Activated naive CD4-positive, alpha-beta T cell treated with anti-CD3 and anti-CD28 coated beads, Interleukin-2, amount 10 ng/mL, durations not matched to agents 7 days and 5 days (primary cell): ENCODE results near the gene EYA2.

Experiments used
- CTCF ChIA-PET: fragments of 350-600 bp; sonication (Branson Sonifier 250); formaldehyde crosslinking; loops from one replicate; lab custom pipeline; 2021; ENCODE audit warnings: antibody characterized with exemption; lab: Charles Lee
- DNase-seq: peaks from one replicate; pipeline ENCODE4 v3.0.0-alpha.2; 2020
- H3K27ac Mint-ChIP-seq: one replicate; pipeline ENCODE4 v1.8.0; 2021; ENCODE audit warnings: mild to moderate bottlenecking, moderate library complexity, mixed read lengths
- H3K27me3 Mint-ChIP-seq: one replicate; pipeline ENCODE4 v1.8.0; 2021; ENCODE audit warnings: mild to moderate bottlenecking, mixed read lengths
- H3K36me3 Mint-ChIP-seq: one replicate; pipeline ENCODE4 v1.8.0; 2021; ENCODE audit warnings: mixed read lengths
- H3K4me1 Mint-ChIP-seq: one replicate; pipeline ENCODE4 v1.8.0; 2021; ENCODE audit warnings: mixed read lengths
- H3K4me3 Mint-ChIP-seq: one replicate; pipeline ENCODE4 v1.8.0; 2021; ENCODE audit warnings: mild to moderate bottlenecking, moderate library complexity, mixed read lengths
- H3K9me3 Mint-ChIP-seq: one replicate; pipeline ENCODE4 v1.8.0; 2021; ENCODE audit warnings: mixed read lengths

The EYA2 gene

DNA sequence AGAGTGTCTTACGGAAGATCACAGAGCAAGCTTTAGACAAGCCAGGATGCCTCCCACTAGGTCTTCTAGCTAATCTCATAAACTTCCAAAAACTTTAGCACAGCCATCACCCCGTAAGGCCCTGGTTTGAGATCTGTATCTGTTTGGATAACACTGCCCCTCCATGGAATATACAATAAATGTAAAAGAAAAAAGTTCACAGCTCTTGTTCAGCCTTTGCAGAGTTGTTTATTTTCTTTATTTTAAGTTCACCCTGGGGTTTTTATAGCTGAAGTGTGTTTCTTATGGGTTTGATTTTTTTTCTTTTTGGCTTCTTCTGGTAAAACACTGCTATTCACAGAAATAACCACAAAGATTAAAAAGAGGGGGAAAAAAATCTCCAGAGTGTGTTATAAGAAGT is 125.6 kb downstream of the EYA2 start:
- CTCF ChIA-PET, result interaction anchor here (1.2 to 2.2 kb wide), 5 partner anchors 252 to 268 kb away, joined by 3 to 7 read pairs (median 5); no protein-coding TSS in a partner anchor

DNA sequence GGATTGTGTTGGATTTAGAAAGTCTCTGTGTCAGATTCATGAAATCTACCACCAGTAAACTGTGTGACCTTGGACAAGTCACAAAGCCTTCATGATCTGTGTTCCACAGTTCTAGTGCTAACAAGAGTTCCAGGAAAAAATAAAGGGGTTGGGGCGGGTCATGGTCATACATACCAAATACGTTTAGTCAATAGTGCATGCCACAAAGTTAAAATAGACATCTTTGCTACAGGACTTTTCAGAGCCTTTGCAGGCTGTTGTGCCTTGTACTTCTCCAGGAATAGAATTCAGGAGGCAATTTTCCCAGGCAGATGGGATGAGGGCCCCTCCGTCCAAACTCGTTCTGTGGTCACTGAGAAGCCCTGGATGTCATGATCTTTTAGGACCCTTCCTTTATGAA is 127.2 kb downstream of the EYA2 start:
- Mint-ChIP-seq H3K27ac (no peak overlapping the region), H3K27me3 (peaks cover 27% of the 10 kb centered on the region), H3K36me3 (no peaks in the 10 kb centered on the region), H3K4me1 (peaks cover 3% of the 10 kb centered on the region), H3K9me3 (no peaks in the 10 kb centered on the region), H3K4me3 (no peak overlapping the region)
- DNase-seq, result no peak
- CTCF ChIA-PET, result interaction anchor here (1.5 to 2.2 kb wide), 2 partner anchors 265 to 270 kb away, joined by 4 to 7 read pairs; no protein-coding TSS in a partner anchor

More for the DNA sequence above, 125.6 kb downstream of the EYA2 start:
- H3K4me3 Mint-ChIP-seq, result no peak overlapping the region
- no peak overlapping the region for H3K27ac Mint-ChIP-seq
- H3K36me3 Mint-ChIP-seq, result no peaks in the 10 kb centered on the region
- H3K4me1 Mint-ChIP-seq, result peaks cover 3% of the 10 kb centered on the region
- H3K27me3 Mint-ChIP-seq, result peaks cover 31% of the 10 kb centered on the region
- no peaks in the 10 kb centered on the region for H3K9me3 Mint-ChIP-seq
- no peak for DNase-seq

DNA sequence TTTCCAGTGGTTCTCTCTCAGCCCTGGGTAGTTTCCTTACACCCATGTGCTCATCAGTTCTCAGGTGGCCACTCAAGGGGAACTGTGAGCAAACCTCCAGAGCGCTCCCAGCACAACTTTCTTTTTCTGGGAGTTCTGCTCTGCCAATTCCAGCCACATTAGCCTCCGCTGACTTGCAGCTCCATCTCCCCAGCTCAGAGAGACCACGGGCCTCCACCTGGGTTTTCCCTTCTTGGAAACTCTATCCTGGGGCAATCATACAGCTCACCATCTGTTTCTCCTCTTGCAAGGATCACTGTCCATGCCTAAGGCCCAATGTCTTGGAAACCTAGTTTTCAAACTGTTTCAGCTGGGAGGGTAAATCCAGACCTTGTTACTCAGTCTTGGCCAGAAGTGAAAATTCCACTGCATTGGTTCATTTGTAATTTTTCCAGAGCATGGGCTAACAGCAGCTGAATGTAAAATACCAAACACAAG is 129.9 kb downstream of the EYA2 start:
- CTCF ChIA-PET, result no interaction called here
- Mint-ChIP-seq H3K9me3 (no peaks in the 10 kb centered on the region), H3K36me3 (no peaks in the 10 kb centered on the region), H3K27ac (no peak overlapping the region), H3K4me3 (no peak overlapping the region), H3K27me3 (peaks cover 31% of the 10 kb centered on the region), H3K4me1 (no peaks in the 10 kb centered on the region)
- DNase-seq, result no peak

DNA sequence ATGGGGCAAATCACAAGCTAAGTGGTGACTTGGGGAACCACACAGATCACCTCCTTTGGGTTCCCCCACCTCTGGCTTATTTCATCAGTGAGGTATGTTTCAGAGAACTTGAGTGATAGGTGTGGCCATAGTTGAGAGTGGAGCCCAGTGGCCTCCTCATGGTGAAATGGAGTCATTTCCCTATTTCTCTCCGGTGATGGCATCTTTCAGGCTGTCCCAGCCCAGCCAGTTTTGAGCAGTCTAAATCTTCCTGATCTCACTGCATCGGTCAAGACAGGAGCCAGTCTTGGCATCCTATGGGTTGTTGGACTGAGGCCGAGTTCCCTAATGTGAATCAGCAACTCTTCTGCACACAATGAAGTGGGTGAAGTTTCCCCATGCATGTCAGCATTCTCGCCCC is 132.4 kb downstream of the EYA2 start:
- Mint-ChIP-seq H3K36me3 (no peaks in the 10 kb centered on the region), H3K27me3 (peaks cover 42% of the 10 kb centered on the region), H3K4me1 (no peaks in the 10 kb centered on the region), H3K9me3 (no peaks in the 10 kb centered on the region), H3K27ac (no peak overlapping the region), H3K4me3 (no peak overlapping the region)
- CTCF ChIA-PET, result no interaction called here
- DNase-seq, result no peak

DNA sequence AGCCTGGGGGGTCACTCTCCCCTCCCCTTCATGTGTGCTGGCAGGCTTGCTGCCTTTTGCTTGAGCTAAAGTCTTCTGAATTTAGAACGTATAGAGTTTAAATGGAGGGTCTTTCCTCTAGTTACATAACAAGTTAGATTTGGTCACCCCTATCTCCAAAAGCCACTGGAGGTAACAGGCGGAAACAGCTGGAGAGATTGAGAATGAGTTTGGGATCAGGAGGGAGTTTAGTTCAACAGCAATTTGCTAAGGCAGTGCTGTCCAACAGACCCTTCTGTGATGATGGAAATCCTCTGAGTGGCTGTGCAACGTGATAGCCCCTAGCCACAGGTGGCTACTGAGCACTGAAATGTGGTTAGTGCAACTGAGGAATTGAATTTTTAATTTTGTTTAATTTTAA is 132.8 kb downstream of the EYA2 start:
- no peaks in the 10 kb centered on the region for H3K4me1 Mint-ChIP-seq
- H3K27me3 Mint-ChIP-seq, result peaks cover 45% of the 10 kb centered on the region
- no peaks in the 10 kb centered on the region for H3K9me3 Mint-ChIP-seq
- H3K27ac Mint-ChIP-seq, result no peak overlapping the region
- no peak overlapping the region for H3K4me3 Mint-ChIP-seq
- CTCF ChIA-PET, result no interaction called here
- DNase-seq, result no peak
- H3K36me3 Mint-ChIP-seq, result no peaks in the 10 kb centered on the region

DNA sequence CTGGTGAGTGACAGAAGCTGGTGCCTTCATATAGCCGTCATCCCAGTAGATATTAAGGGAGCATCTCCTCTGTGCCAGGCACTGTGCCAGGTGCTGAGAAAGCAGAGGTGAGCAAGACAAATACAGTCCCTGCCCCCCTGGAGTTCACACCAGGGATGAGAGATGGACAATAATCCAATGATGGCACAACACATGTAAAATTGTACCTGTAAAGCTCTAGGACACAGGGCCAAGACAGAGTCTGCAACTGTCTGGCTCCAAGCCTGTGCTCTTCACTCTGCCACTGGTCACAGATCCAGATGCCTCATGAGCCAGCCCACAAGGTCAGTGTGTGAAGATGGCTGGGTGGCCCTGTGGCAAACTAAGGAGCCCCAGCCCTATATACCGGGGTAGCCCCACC is 133.8 kb downstream of the EYA2 start:
- Mint-ChIP-seq H3K27me3 (peaks cover 47% of the 10 kb centered on the region), H3K4me3 (no peak overlapping the region), H3K9me3 (no peaks in the 10 kb centered on the region), H3K36me3 (no peaks in the 10 kb centered on the region), H3K4me1 (no peaks in the 10 kb centered on the region), H3K27ac (no peak overlapping the region)
- no peak for DNase-seq
- CTCF ChIA-PET, result no interaction called here

DNA sequence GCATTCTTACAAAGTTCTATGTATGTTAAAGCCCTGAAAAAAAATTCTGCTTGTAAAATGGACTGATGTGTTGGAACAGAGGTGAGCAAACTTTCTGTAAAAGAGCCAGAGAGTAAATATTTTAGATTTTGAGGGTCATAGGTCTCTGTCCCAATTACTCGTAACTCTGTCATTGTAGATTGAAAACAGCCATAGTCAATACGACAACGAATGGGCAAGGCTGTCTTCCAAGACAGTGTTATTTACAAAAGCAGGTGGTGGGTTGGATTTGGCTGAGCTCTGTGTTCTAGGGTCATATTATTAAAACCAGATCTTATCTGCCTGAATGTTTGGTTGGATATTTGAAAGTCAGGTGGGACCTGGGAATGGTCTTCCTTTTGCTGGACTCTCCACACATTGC is 135.2 kb downstream of the EYA2 start:
- Mint-ChIP-seq H3K4me1 (no peaks in the 10 kb centered on the region), H3K4me3 (no peak overlapping the region), H3K27me3 (peaks cover 35% of the 10 kb centered on the region), H3K27ac (no peak overlapping the region), H3K36me3 (no peaks in the 10 kb centered on the region), H3K9me3 (no peaks in the 10 kb centered on the region)
- CTCF ChIA-PET, result no interaction called here
- DNase-seq, result no peak

DNA sequence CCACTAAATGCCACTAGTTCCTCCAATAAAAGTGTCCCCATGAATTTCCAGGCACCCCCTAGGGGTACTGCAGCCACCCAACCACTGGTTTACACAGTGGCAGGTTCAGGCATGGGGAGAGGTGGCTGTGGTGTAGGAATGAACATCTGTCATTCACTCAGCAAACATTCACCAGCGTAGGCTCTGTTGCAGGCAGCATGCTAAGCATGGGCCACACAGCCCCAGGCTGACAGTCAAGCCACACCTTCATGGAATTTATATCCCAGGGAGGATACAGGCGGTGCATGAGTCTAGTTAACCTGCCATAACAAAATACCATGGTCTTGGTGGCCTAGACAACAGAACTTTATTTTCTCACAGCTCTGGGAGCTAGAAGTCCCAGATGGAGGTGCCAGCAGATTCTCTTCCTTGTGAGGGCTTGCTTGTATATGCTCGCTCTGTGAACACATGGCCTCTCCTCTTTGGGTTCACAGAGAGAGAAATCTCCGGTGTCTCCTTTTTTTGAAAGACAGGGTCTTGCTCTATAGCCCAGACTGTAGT is 135.7 kb downstream of the EYA2 start:
- no peak overlapping the region for H3K4me3 Mint-ChIP-seq
- no peaks in the 10 kb centered on the region for H3K36me3 Mint-ChIP-seq
- no peaks in the 10 kb centered on the region for H3K4me1 Mint-ChIP-seq
- CTCF ChIA-PET, result no interaction called here
- H3K27me3 Mint-ChIP-seq, result peaks cover 36% of the 10 kb centered on the region
- H3K27ac Mint-ChIP-seq, result no peak overlapping the region
- H3K9me3 Mint-ChIP-seq, result no peaks in the 10 kb centered on the region
- DNase-seq, result no peak

DNA sequence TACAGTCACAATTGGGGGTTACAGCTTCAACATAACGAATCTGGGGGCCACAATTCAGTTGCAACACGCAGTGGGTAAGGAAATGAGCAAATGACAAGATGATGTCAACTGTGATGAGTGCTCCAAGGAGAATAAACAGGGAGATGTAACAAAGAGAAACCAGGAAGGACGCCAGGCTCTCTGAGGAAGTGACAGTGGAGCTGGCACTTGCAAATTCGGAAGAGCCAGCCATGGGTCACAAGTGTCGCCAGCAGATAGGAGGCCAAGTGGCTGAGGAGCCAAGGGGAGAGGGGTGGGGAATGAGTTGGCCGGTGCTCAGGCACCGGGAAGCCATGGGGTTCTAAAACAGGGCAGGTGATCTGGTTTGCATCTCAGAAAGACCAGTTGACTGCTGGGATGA is 136.4 kb downstream of the EYA2 start:
- Mint-ChIP-seq H3K36me3 (no peaks in the 10 kb centered on the region), H3K9me3 (no peaks in the 10 kb centered on the region), H3K4me1 (no peaks in the 10 kb centered on the region), H3K27me3 (peaks cover 43% of the 10 kb centered on the region), H3K4me3 (no peak overlapping the region), H3K27ac (no peak overlapping the region)
- CTCF ChIA-PET, result no interaction called here
- DNase-seq, result no peak

DNA sequence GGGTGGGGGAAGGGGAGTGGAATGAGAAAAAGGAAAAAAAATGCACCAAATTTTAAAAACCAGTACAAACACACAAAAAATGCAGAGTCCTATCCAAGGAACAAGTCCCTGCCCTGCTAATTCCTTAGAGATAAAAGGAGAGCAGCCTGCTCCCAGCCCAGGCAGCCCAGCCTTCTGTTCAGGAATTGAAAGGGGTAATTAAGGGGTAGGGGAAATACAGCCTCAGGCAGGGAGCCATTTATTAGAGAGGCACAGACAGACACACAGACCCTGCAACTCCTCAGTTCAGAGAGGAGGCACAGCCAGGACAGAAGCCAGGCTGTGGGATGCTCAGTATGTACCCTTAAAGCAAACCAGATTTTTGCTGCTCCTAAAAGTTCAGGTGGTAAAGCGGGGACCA is 137.2 kb downstream of the EYA2 start:
- H3K4me1 Mint-ChIP-seq, result no peaks in the 10 kb centered on the region
- H3K9me3 Mint-ChIP-seq, result no peaks in the 10 kb centered on the region
- H3K36me3 Mint-ChIP-seq, result no peaks in the 10 kb centered on the region
- peaks cover 39% of the 10 kb centered on the region for H3K27me3 Mint-ChIP-seq
- CTCF ChIA-PET, result no interaction called here
- H3K4me3 Mint-ChIP-seq, result no peak overlapping the region
- H3K27ac Mint-ChIP-seq, result no peak overlapping the region
- no peak for DNase-seq

DNA sequence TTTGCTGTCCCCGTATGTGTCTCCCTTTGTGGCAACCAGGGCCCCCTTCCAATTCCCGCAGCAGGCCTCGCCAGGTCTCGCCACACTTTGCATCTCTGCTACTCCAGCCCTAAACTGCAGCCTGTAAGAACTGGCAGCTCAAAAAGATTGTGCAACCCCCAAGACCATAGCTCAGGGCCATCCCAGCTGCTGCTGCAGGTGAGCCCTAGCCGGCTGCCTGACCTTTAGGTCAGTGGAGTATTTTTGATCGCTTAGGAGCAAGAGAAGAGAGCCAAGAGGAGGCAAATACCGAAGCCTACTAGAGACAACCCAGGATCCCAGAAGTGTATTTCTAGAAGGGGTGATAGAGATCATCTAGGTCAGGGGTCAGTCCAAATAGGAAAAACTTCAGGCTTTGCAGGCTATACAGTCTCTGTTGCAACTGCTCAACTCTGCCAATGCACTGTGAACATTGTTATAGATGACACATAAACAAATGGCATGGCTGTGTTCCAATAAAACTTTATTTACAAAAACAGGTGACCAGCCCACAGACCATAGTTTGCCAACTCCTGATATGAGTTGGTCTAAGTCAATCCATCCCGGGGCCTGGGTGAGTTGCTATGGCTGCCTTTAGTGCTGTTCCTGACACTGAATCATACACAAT is 138.4 kb downstream of the EYA2 start:
- CTCF ChIA-PET, result no interaction called here
- Mint-ChIP-seq H3K4me1 (no peaks in the 10 kb centered on the region), H3K27ac (no peak overlapping the region), H3K36me3 (no peaks in the 10 kb centered on the region), H3K27me3 (peaks cover 37% of the 10 kb centered on the region), H3K4me3 (no peak overlapping the region), H3K9me3 (no peaks in the 10 kb centered on the region)
- DNase-seq, result no peak

DNA sequence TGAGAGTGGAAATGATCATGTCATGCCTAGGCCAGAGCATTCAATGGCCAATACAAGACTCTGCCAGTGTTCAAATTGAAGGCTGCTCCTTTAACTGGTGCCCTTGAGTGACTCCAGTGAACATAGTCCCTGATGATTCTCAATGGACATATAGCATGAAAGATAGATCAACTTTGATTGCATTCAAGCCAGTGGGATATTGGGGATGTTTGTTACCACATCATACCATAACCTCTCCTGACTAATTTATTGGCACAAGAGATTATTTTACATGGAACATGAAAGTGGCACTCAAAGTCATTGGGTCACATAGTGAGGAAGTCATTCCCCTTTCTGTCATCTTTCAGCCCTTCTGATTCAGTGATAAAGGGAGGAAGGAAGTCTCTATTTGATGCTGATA is 139.0 kb downstream of the EYA2 start:
- Mint-ChIP-seq H3K9me3 (no peaks in the 10 kb centered on the region), H3K27me3 (peaks cover 39% of the 10 kb centered on the region), H3K36me3 (no peaks in the 10 kb centered on the region), H3K4me3 (no peak overlapping the region), H3K4me1 (no peaks in the 10 kb centered on the region), H3K27ac (no peak overlapping the region)
- no peak for DNase-seq
- CTCF ChIA-PET, result no interaction called here

DNA sequence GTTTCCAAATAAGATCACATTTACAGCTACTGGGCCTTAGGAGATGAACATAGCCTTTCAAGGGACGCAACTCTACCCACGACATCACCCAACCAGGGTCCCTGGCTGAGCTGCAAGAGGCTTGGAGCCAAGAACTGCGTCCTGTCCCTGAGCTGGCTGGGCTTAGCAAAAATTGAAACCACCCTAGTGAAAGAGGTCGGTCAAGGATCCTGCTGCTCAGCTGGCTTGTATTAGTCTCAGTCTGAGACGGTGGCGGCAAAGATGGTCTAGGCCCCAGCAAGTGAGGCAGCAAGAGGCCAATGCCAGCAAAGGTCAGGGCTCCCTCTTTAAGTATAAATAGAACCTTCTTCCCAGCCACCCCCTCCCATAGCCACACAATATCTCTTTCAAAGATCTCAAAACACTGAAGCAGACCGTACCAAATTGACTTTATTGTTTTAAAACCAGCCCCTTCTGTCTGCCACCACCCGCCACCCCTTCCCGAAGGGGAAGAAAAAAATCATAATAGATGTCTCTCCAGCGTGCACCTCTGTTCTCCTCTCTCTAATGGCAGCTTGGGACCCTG is 140.5 kb downstream of the EYA2 start:
- Mint-ChIP-seq H3K27ac (no peak overlapping the region), H3K4me3 (no peak overlapping the region), H3K4me1 (no peaks in the 10 kb centered on the region), H3K9me3 (no peaks in the 10 kb centered on the region), H3K36me3 (no peaks in the 10 kb centered on the region), H3K27me3 (peaks cover 37% of the 10 kb centered on the region)
- CTCF ChIA-PET, result no interaction called here
- no peak for DNase-seq

DNA sequence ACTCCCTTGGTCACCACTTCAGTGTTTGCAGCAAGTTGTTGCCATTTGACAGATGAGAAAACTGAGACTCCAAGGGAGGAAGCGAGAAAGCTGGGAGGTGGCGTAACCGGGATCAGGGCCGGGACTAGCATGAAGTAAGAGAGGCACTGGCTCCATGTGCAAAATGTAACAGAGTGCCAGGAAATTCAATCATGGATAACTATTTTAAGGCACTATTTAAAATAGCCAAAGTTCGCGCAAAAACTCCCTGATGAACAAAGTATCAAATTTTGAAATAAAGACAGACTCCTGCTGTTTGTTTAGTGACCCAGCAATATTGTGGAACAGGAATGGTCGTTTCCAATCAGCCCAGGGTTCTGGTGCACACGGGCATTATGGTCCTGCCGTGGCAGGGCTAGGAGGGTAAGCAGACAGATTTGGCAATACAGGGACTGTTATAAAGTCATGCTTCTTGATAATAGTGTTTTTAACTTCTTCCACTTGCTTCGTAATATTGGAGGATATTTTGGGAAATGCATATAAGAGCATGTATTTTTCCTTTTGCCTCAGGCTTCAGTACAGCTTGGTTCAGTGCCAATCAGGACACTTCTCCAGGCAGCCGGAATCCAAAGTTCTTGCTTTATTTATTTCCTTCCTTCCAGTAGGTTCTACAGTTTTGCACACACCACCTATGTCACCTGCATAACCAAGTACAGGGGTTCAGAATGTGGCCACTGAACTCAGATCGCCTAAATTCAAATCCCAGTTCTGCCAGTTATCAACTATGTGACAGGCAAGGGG is 141.6 kb downstream of the EYA2 start:
- Mint-ChIP-seq H3K4me1 (no peaks in the 10 kb centered on the region), H3K27me3 (peaks cover 33% of the 10 kb centered on the region), H3K27ac (no peak overlapping the region), H3K36me3 (no peaks in the 10 kb centered on the region), H3K4me3 (no peak overlapping the region), H3K9me3 (no peaks in the 10 kb centered on the region)
- DNase-seq, result no peak
- CTCF ChIA-PET, result no interaction called here
